WTC11 (cell line): Measurements from ENCODE around the gene CHCHD1. TPM values are rescaled to one million over a fixed set of nuclear protein-coding genes. Genes with fewer than 3 reads are reported as not detected.

Experiments
- ATAC-seq: fragments of 200-7000 bp; cut with Tn5 transposase; 2 replicates; pipeline ENCODE4 v1.10.0; 2021; ENCODE audit warnings: mild to moderate bottlenecking, moderate library complexity
- CTCF ChIA-PET: fragments of 300-600 bp; sonication (Branson Sonifier 250); formaldehyde crosslinking; loops from one replicate; lab custom pipeline; 2021; ENCODE audit warnings: antibody characterized with exemption; lab: Charles Lee
- POLR2A ChIA-PET: fragments of 350-600 bp; sonication (Branson Sonifier 250); formaldehyde crosslinking; loops from one replicate; lab custom pipeline; 2021; ENCODE audit warnings: antibody characterized with exemption; lab: Charles Lee
- DNase-seq: peaks from one replicate; pipeline ENCODE4 v3.0.0; 2021; ENCODE audit warnings: low spot score
- H3K27ac Mint-ChIP-seq: 2 replicates; pipeline ENCODE4 v1.8.0; 2021; ENCODE audit warnings: mixed read lengths
- H3K27me3 Mint-ChIP-seq: 2 replicates; pipeline ENCODE4 v1.8.0; 2021; ENCODE audit warnings: low read depth, mild to moderate bottlenecking, moderate library complexity, mixed read lengths
- H3K36me3 Mint-ChIP-seq: 2 replicates; pipeline ENCODE4 v1.8.0; 2021; ENCODE audit warnings: mixed read lengths
- H3K4me1 Mint-ChIP-seq: 2 replicates; pipeline ENCODE4 v1.8.0; 2022; ENCODE audit warnings: mixed read lengths
- H3K4me3 Mint-ChIP-seq: 2 replicates; pipeline ENCODE4 v1.8.0; 2021; ENCODE audit warnings: mild to moderate bottlenecking, moderate library complexity, mixed read lengths
- H3K9me3 Mint-ChIP-seq: 2 replicates; pipeline ENCODE4 v1.8.0; 2021; ENCODE audit warnings: mixed read lengths
- ATF1 ChIP-seq: sonication (generic); formaldehyde crosslinking; IDR thresholded peaks from 2 replicates; pipeline ENCODE4 v1.8.1; 2023; ENCODE audit warnings: mild to moderate bottlenecking, moderate library complexity, missing genetic modification reagents
- ATF3 ChIP-seq: sonication (generic); formaldehyde crosslinking; conservative IDR thresholded peaks from 2 replicates; pipeline ENCODE4 v1.8.1; 2022; ENCODE audit warnings: mild to moderate bottlenecking, missing genetic modification reagents
- CREM ChIP-seq: sonication (generic); formaldehyde crosslinking; IDR thresholded peaks from 2 replicates; pipeline ENCODE4 v1.8.1; 2022; ENCODE audit warnings: mild to moderate bottlenecking, missing genetic modification reagents, moderate library complexity
- CTCF ChIP-seq: fragments of 200-600 bp; IDR thresholded peaks from 2 replicates; pipeline ENCODE4 v1.8.0; 2022; ENCODE audit warnings: antibody characterized with exemption
- E2F5 ChIP-seq: sonication (generic); formaldehyde crosslinking; IDR thresholded peaks from 2 replicates; pipeline ENCODE4 v1.8.1; 2022; ENCODE audit warnings: mild to moderate bottlenecking, moderate library complexity, missing genetic modification reagents
- GTF2I ChIP-seq: fragments of 250-450 bp; sonication (Bioruptor Pico); conservative IDR thresholded peaks from 2 replicates; pipeline ENCODE4 v1.4.0; 2021; ENCODE audit warnings: mild to moderate bottlenecking
- IRF1 ChIP-seq: sonication (generic); formaldehyde crosslinking; IDR thresholded peaks from 2 replicates; pipeline ENCODE4 v1.8.0; 2023; ENCODE audit warnings: missing genetic modification reagents
- JAZF1 ChIP-seq: fragments of 250-450 bp; sonication (Bioruptor Pico); IDR thresholded peaks from 2 replicates; pipeline ENCODE4 v1.9.0; 2021; ENCODE audit warnings: moderate library complexity, mild to moderate bottlenecking, inconsistent platforms
- KAT7 ChIP-seq: sonication (generic); formaldehyde crosslinking; IDR thresholded peaks from 2 replicates; pipeline ENCODE4 v1.8.1; 2023; ENCODE audit warnings: missing genetic modification reagents, mild to moderate bottlenecking, borderline replicate concordance
- NFATC4 ChIP-seq: fragments of 250-450 bp; sonication (Bioruptor Pico); IDR thresholded peaks from 2 replicates; pipeline ENCODE4 v1.9.0; 2021; ENCODE audit warnings: mild to moderate bottlenecking
- NFYB ChIP-seq: sonication (generic); formaldehyde crosslinking; conservative IDR thresholded peaks from 2 replicates; pipeline ENCODE4 v1.8.0; 2022; ENCODE audit warnings: low read depth, missing genetic modification reagents
- NR2C2 ChIP-seq: sonication (generic); formaldehyde crosslinking; IDR thresholded peaks from 2 replicates; pipeline ENCODE4 v1.8.0; 2022; ENCODE audit warnings: mild to moderate bottlenecking, missing genetic modification reagents
- PREB ChIP-seq: sonication (generic); formaldehyde crosslinking; IDR thresholded peaks from 2 replicates; pipeline ENCODE4 v1.8.1; 2022; ENCODE audit warnings: mild to moderate bottlenecking, missing genetic modification reagents, moderate library complexity, borderline replicate concordance
- SMAD4 ChIP-seq: sonication (generic); formaldehyde crosslinking; IDR thresholded peaks from 2 replicates; pipeline ENCODE4 v1.8.0; 2022; ENCODE audit warnings: mild to moderate bottlenecking, missing genetic modification reagents
- TP53 ChIP-seq: sonication (generic); formaldehyde crosslinking; IDR thresholded peaks from 2 replicates; pipeline ENCODE4 v1.8.1; 2023; ENCODE audit warnings: mild to moderate bottlenecking, missing genetic modification reagents
- ZBTB21 ChIP-seq: sonication (generic); formaldehyde crosslinking; IDR thresholded peaks from 2 replicates; pipeline ENCODE4 v1.8.1; 2023; ENCODE audit warnings: mild to moderate bottlenecking, missing genetic modification reagents, borderline replicate concordance
- ZNF121 ChIP-seq: sonication (generic); formaldehyde crosslinking; IDR thresholded peaks from 2 replicates; pipeline ENCODE4 v1.8.0; 2023; ENCODE audit warnings: missing genetic modification reagents
- ZNF138 ChIP-seq: sonication (generic); formaldehyde crosslinking; conservative IDR thresholded peaks from 2 replicates; pipeline ENCODE4 v1.8.1; 2022; ENCODE audit warnings: mild to moderate bottlenecking, moderate library complexity, missing genetic modification reagents
- ZNF671 ChIP-seq: fragments of 250-450 bp; sonication (Bioruptor Pico); IDR thresholded peaks from 2 replicates; pipeline ENCODE4 v1.8.0; 2021; ENCODE audit warnings: mild to moderate bottlenecking
- total RNA-seq: library from RNA; stranded (reverse); gene quantifications from 3 replicates; pipeline ENCODE4 v1.2.3, GENCODE V29; 2021
- TF ChIP-seq, protein P1 (sequence below): sonication (generic); formaldehyde crosslinking; IDR thresholded peaks from 2 replicates; pipeline ENCODE4 v1.8.1; 2023; ENCODE audit warnings: mild to moderate bottlenecking, missing genetic modification reagents, borderline replicate concordance

The CHCHD1 gene
- total RNA-seq, 1 experiment from 2014 or later = 45.9 TPM

GRCh38 chr10:73818402-73818801 is 36.6 kb downstream of the CHCHD1 start:
- POLR2A ChIA-PET = no interaction called here
- H3K4me1 Mint-ChIP-seq = no peaks in the 10 kb centered on the region
- TF ChIP-seq ATF1 (CRISPR knock-in tag) = no peak
- TF ChIP-seq KAT7 = no peak
- TF ChIP-seq ZBTB21 = no peak
- no peak for TF ChIP-seq E2F5
- TF ChIP-seq ATF3 (CRISPR knock-in tag) = no peak
- TF ChIP-seq, protein P1, sequence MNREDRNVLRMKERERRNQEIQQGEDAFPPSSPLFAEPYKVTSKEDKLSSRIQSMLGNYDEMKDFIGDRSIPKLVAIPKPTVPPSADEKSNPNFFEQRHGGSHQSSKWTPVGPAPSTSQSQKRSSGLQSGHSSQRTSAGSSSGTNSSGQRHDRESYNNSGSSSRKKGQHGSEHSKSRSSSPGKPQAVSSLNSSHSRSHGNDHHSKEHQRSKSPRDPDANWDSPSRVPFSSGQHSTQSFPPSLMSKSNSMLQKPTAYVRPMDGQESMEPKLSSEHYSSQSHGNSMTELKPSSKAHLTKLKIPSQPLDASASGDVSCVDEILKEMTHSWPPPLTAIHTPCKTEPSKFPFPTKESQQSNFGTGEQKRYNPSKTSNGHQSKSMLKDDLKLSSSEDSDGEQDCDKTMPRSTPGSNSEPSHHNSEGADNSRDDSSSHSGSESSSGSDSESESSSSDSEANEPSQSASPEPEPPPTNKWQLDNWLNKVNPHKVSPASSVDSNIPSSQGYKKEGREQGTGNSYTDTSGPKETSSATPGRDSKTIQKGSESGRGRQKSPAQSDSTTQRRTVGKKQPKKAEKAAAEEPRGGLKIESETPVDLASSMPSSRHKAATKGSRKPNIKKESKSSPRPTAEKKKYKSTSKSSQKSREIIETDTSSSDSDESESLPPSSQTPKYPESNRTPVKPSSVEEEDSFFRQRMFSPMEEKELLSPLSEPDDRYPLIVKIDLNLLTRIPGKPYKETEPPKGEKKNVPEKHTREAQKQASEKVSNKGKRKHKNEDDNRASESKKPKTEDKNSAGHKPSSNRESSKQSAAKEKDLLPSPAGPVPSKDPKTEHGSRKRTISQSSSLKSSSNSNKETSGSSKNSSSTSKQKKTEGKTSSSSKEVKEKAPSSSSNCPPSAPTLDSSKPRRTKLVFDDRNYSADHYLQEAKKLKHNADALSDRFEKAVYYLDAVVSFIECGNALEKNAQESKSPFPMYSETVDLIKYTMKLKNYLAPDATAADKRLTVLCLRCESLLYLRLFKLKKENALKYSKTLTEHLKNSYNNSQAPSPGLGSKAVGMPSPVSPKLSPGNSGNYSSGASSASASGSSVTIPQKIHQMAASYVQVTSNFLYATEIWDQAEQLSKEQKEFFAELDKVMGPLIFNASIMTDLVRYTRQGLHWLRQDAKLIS (CRISPR knock-in tag) = no peak
- TF ChIP-seq GTF2I (CRISPR knock-in tag) = no peak
- TF ChIP-seq IRF1 (CRISPR knock-in tag) = no peak
- peak; percentile 100 for TF ChIP-seq ZNF121 (CRISPR knock-in tag)
- peak; percentile 67 for ATAC-seq
- no peaks in the 10 kb centered on the region for H3K27me3 Mint-ChIP-seq
- H3K9me3 Mint-ChIP-seq = no peaks in the 10 kb centered on the region
- CTCF ChIA-PET = interaction anchor here (1.6 to 3.2 kb wide), 5 partner anchors 12 to 61 kb away, joined by 6 to 22 read pairs (median 13); partner anchors contain the start of gene ZSWIM8
- no peak overlapping the region for H3K4me3 Mint-ChIP-seq
- peak; percentile 42 for DNase-seq
- H3K27ac Mint-ChIP-seq = no peak overlapping the region
- H3K36me3 Mint-ChIP-seq = peaks cover 12% of the 10 kb centered on the region; the same call in 1 of the 2 replicates

- DNase-seq (no peak), ATAC-seq (no peak)
- H3K9me3 Mint-ChIP-seq = no peaks in the 10 kb centered on the region
- ChIA-PET POLR2A (no interaction called here), CTCF (interaction anchor here (0.6 to 3.2 kb wide), 12 partner anchors 9 to 284 kb away, joined by 3 to 22 read pairs (median 6); partner anchors contain the start of genes CAMK2G and ZSWIM8)
- no peak overlapping the region for H3K4me3 Mint-ChIP-seq
- H3K27ac Mint-ChIP-seq = no peak overlapping the region
- no peaks in the 10 kb centered on the region for H3K4me1 Mint-ChIP-seq
- H3K27me3 Mint-ChIP-seq = no peaks in the 10 kb centered on the region
- peaks cover 18% of the 10 kb centered on the region for H3K36me3 Mint-ChIP-seq
- TF ChIP-seq JAZF1 (CRISPR knock-in tag) (no peak), ATF1 (CRISPR knock-in tag) (no peak), GTF2I (CRISPR knock-in tag) (no peak), PREB (no peak), SMAD4 (CRISPR knock-in tag) (no peak), ZBTB21 (no peak), IRF1 (CRISPR knock-in tag) (no peak), ZNF671 (no peak), E2F5 (no peak), CREM (CRISPR knock-in tag) (no peak), NFYB (no peak), CTCF (no peak), NFATC4 (no peak), NR2C2 (CRISPR knock-in tag) (no peak), ZNF121 (CRISPR knock-in tag) (no peak), TP53 (CRISPR knock-in tag) (no peak), ZNF138 (CRISPR knock-in tag) (no peak)
These were observed 37.2 kb downstream of the CHCHD1 start for GRCh38 chr10:73819081-73819480.
